A673 (cell line): ENCODE measurements around the gene PARD3. TPM values are rescaled to one million over a fixed set of nuclear protein-coding genes. Genes with fewer than 3 reads are reported as not detected.

Experiments used
- BruUV-seq: library from RNA; stranded (reverse); fragments of 400-500 nt; replicated peaks from 2 replicates; lab custom pipeline; 2021; lab: Mats Ljungman, UMichigan
- CTCF ChIA-PET: fragments of 300-600 bp; sonication (Branson Sonifier 250); formaldehyde crosslinking; loops from one replicate; lab custom pipeline; 2022; ENCODE audit warnings: antibody characterized with exemption; lab: Charles Lee
- POLR2A ChIA-PET: fragments of 300-600 bp; sonication (Branson Sonifier 250); formaldehyde crosslinking; loops from one replicate; lab custom pipeline; 2022; ENCODE audit warnings: antibody characterized with exemption; ENCODE audit not compliant: low non-redundant PET; lab: Charles Lee
- DNase-seq: peaks from one replicate; pipeline ENCODE4 v3.0.0-alpha.2; 2015; ENCODE audit warnings: low spot score
- H3K27ac ChIP-seq: fragments of 200-600 bp; sonication (generic); 2 replicates; pipeline ENCODE4 v1.5.1; 2016; ENCODE audit warnings: mixed run types, low read depth, mild to moderate bottlenecking, mixed read lengths, antibody characterized with exemption, low read length; ENCODE audit not compliant: poor library complexity, severe bottlenecking
- H3K27me3 ChIP-seq: fragments of 200-600 bp; sonication (generic); replicated peaks from 2 replicates; pipeline ENCODE4 v1.6.1; 2017; ENCODE audit warnings: mixed run types, low read depth, mild to moderate bottlenecking, mixed read lengths, antibody characterized with exemption, low read length; ENCODE audit not compliant: insufficient read depth, poor library complexity
- H3K36me3 ChIP-seq: fragments of 200-600 bp; sonication (generic); 2 replicates; pipeline ENCODE4 v1.6.1; 2016; ENCODE audit warnings: mixed run types, mild to moderate bottlenecking, mixed read lengths, antibody characterized with exemption, low read length; ENCODE audit not compliant: insufficient read depth, poor library complexity, severe bottlenecking
- H3K4me1 ChIP-seq: fragments of 200-600 bp; sonication (generic); 2 replicates; pipeline ENCODE4 v1.6.1; 2017; ENCODE audit warnings: mixed run types, mild to moderate bottlenecking, mixed read lengths, antibody characterized with exemption, low read length; ENCODE audit not compliant: insufficient read depth, poor library complexity, severe bottlenecking
- H3K4me3 ChIP-seq: fragments of 200-600 bp; sonication (generic); 2 replicates; pipeline ENCODE4 v1.5.1; 2016; ENCODE audit warnings: low read depth, mixed run types, mild to moderate bottlenecking, mixed read lengths, low read length; ENCODE audit not compliant: poor library complexity, severe bottlenecking
- H3K9me3 ChIP-seq: fragments of 200-600 bp; sonication (generic); 2 replicates; pipeline ENCODE4 v1.6.1; 2016; ENCODE audit warnings: mixed run types, low read depth, mild to moderate bottlenecking, mixed read lengths, antibody characterized with exemption, low read length; ENCODE audit not compliant: poor library complexity, severe bottlenecking
- CTCF ChIP-seq: fragments of 300-800, 200-600 bp; sonication (generic); conservative IDR thresholded peaks from 2 replicates; pipeline ENCODE4 v1.5.1; 2017; ENCODE audit warnings: low read depth, mild to moderate bottlenecking, antibody characterized with exemption, low read length, moderate library complexity, mixed read lengths
- EZH2 ChIP-seq: fragments of 200-600 bp; sonication (generic); IDR thresholded peaks from 2 replicates; pipeline ENCODE4 v1.6.1; 2017; ENCODE audit warnings: borderline replicate concordance, low read depth, mild to moderate bottlenecking, mixed read lengths, antibody characterized with exemption, low read length; ENCODE audit not compliant: poor library complexity, severe bottlenecking
- intact Hi-C: fragments of 100-400 bp; cut with micrococcal nuclease; formaldehyde crosslinking; loops from one replicate; pipeline ENCODE4 v1.10.0; 2022; ENCODE audit not compliant: unreplicated experiment
- total RNA-seq: library from RNA; stranded (reverse); gene quantifications from 2 replicates; pipeline ENCODE4 v1.2.3, GENCODE V29; 2021

PARD3 gene
- total RNA-seq, 1 experiment from 2014 or later: 28.0 TPM

DNA sequence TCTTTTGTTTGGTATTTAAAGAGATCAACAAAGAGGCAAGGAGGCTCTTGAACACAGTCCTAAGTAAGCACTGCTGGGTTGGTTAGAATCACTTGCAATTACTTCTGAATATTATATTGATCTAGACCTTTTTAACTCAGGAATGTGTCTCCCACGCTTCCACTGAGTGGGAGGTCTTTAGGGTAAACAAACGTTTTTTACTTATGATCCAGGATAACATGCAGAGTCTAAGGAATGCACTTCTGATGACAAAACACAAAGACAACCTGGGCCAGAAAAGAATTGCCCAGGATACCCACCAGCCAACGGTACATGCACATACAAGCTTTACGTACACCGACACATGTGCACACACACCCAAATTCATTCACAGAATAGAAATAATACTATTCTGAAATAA is 626.9 kb downstream of the PARD3 start:
- peaks cover 53% of the 10 kb centered on the region for H3K4me1 ChIP-seq
- H3K27ac ChIP-seq: no peak overlapping the region
- no peak for TF ChIP-seq EZH2
- TF ChIP-seq CTCF: no peak
- DNase-seq: no peak
- POLR2A ChIA-PET: no interaction called here
- intact Hi-C loops: no loop called here
- no TSS peak for BruUV-seq
- no peaks in the 10 kb centered on the region for H3K27me3 ChIP-seq
- CTCF ChIA-PET: no interaction called here
- no peak overlapping the region for H3K4me3 ChIP-seq
- no peaks in the 10 kb centered on the region for H3K36me3 ChIP-seq
- H3K9me3 ChIP-seq: no peaks in the 10 kb centered on the region

GRCh38 chr10:34187201-34187600 is 627.9 kb downstream of the PARD3 start:
- Histone ChIP-seq H3K4me3 (no peak overlapping the region), H3K36me3 (no peaks in the 10 kb centered on the region), H3K27ac (no peak overlapping the region), H3K27me3 (no peaks in the 10 kb centered on the region), H3K4me1 (peaks cover 51% of the 10 kb centered on the region), H3K9me3 (no peaks in the 10 kb centered on the region)
- no peak for DNase-seq
- no TSS peak for BruUV-seq
- no peak for TF ChIP-seq CTCF
- no peak for TF ChIP-seq EZH2
- intact Hi-C loops: no loop called here
- ChIA-PET POLR2A (no interaction called here), CTCF (no interaction called here)

DNA sequence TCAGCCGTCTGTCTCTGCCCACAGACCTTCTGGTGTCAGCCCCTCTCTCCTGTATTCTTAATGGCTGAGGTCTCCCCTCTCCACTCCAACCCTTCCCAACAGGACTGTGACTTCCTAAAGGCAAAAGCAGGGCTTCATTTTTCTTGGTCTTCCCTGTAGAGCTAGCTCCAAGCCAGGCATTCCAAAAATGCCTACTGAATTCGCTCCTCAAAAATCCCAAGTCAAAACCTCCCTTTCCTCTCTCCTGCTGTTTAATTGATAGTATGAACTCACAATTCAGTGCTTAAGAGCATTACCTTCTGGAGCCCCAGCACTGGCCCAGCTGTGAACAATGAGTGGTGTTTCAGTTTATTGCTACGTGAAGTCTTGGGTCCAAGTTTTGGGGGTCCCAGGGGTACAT is 628.4 kb downstream of the PARD3 start:
- Histone ChIP-seq H3K27me3 (no peaks in the 10 kb centered on the region), H3K9me3 (no peaks in the 10 kb centered on the region), H3K4me1 (peaks cover 54% of the 10 kb centered on the region), H3K4me3 (no peak overlapping the region), H3K27ac (no peak overlapping the region), H3K36me3 (no peaks in the 10 kb centered on the region)
- no peak for DNase-seq
- ChIA-PET POLR2A (no interaction called here), CTCF (no interaction called here)
- no TSS peak for BruUV-seq
- intact Hi-C loops: no loop called here
- TF ChIP-seq EZH2: no peak
- no peak for TF ChIP-seq CTCF
